Measurements from ENCODE around the gene SEMA6B.

SEMA6B gene

GRCh38 chr19:4588291-4588761, 28.8 kb upstream of the SEMA6B start:
- no peak for DNase-seq (ENCODE audit: low read depth in 2 of 2, low spot score in 1 of 2)

- no peak for DNase-seq (ENCODE audit: low read depth in 2 of 2, low spot score in 1 of 2)
These were observed 28.0 kb upstream of the SEMA6B start for GRCh38 chr19:4587527-4587926.

- DNase-seq (ENCODE audit: low read depth in 2 of 2, low spot score in 1 of 2): no peak
These were observed 27.2 kb upstream of the SEMA6B start for GRCh38 chr19:4586691-4587090.

- no peak for DNase-seq (ENCODE audit: low read depth in 2 of 2, low spot score in 1 of 2)
These were observed 26.8 kb upstream of the SEMA6B start for GRCh38 chr19:4586245-4586644.

GRCh38 chr19:4585556-4585955, 26.1 kb upstream of the SEMA6B start:
- no peak for DNase-seq (ENCODE audit: low read depth in 2 of 2, low spot score in 1 of 2)

GRCh38 chr19:4584670-4585460, 25.4 kb upstream of the SEMA6B start:
- DNase-seq (ENCODE audit: low read depth in 2 of 2, low spot score in 1 of 2): no peak

GRCh38 chr19:4583961-4584669, 24.6 kb upstream of the SEMA6B start:
- DNase-seq (ENCODE audit: low read depth in 2 of 2, low spot score in 1 of 2): no peak

GRCh38 chr19:4582980-4583842, 23.7 kb upstream of the SEMA6B start:
- DNase-seq (ENCODE audit: low read depth in 2 of 2, low spot score in 1 of 2): no peak

- DNase-seq (ENCODE audit: low read depth in 2 of 2, low spot score in 1 of 2): no peak
These were observed 22.4 kb upstream of the SEMA6B start for GRCh38 chr19:4581666-4582553.

- no peak for DNase-seq (ENCODE audit: low read depth in 2 of 2, low spot score in 1 of 2)
These were observed 21.6 kb upstream of the SEMA6B start for GRCh38 chr19:4580961-4581665.

GRCh38 chr19:4580021-4580901, 20.8 kb upstream of the SEMA6B start:
- DNase-seq (ENCODE audit: low read depth in 2 of 2, low spot score in 1 of 2): no peak

- no peak for DNase-seq (ENCODE audit: low read depth in 2 of 2, low spot score in 1 of 2)
These were observed 19.9 kb upstream of the SEMA6B start for GRCh38 chr19:4579389-4579788.

GRCh38 chr19:4578552-4579248, 19.2 kb upstream of the SEMA6B start:
- DNase-seq (ENCODE audit: low read depth in 2 of 2, low spot score in 1 of 2): no peak

GRCh38 chr19:4577020-4577782, 17.7 kb upstream of the SEMA6B start:
- DNase-seq (ENCODE audit: low read depth in 2 of 2, low spot score in 1 of 2): no peak

- DNase-seq (ENCODE audit: low read depth in 2 of 2, low spot score in 1 of 2): peak; percentile 37 to 49
These were observed 16.8 kb upstream of the SEMA6B start for GRCh38 chr19:4576016-4576933.

- DNase-seq (ENCODE audit: low read depth in 2 of 2, low spot score in 1 of 2): no peak
These were observed 16.0 kb upstream of the SEMA6B start for GRCh38 chr19:4575267-4576015.
